ENCODE measurements around the gene ZNF304.
"Not testable (repeated sequence)": the region's sequence is repeated elsewhere in the genome, so short reads cannot be mapped to it uniquely, and the experiment has no call there.

The ZNF304 gene

GRCh38 chr19:57362419-57362818 is 11.3 kb downstream of the ZNF304 start:
- no peak for DNase-seq (ENCODE audit: low spot score)

GRCh38 chr19:57362997-57363687 is 12.1 kb downstream of the ZNF304 start, which contains the start of the genes TRAPPC2B and ZNF547:
TSS of gene TRAPPC2B (plus strand) at chr19:57363551. CDS start at chr19:57364834, 1,283 bp downstream.
TSS of gene ZNF547 (plus strand) at chr19:57363551. CDS start at chr19:57368556, 5,005 bp downstream.
- peak; percentile 98 for DNase-seq (ENCODE audit: low spot score)

GRCh38 chr19:57363688-57364181 is 12.7 kb downstream of the ZNF304 start:
- DNase-seq (ENCODE audit: low spot score) = no peak

DNA sequence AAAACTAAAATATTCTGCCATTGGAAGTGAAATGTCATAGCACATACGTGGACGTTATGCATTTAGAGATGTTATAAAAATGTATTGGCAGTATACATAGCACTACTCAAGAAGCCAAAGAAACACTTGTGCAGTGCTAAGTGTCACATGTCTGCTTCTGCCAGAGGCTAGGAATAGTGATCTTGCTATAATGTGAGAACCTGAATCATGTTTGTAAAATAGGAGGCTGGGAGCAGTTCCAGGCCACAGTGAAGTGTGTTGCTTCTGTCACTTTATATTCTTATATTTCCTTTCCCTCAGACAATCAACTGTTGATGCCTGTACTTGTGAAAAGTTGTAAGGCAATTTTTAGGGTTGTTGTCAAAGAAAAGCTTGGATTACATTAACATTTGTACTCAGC is 15.7 kb downstream of the ZNF304 start:
- no peak for DNase-seq (ENCODE audit: low spot score)

- no peak for DNase-seq (ENCODE audit: low spot score)
These were observed 23.1 kb downstream of the ZNF304 start for GRCh38 chr19:57374179-57374578.

DNA sequence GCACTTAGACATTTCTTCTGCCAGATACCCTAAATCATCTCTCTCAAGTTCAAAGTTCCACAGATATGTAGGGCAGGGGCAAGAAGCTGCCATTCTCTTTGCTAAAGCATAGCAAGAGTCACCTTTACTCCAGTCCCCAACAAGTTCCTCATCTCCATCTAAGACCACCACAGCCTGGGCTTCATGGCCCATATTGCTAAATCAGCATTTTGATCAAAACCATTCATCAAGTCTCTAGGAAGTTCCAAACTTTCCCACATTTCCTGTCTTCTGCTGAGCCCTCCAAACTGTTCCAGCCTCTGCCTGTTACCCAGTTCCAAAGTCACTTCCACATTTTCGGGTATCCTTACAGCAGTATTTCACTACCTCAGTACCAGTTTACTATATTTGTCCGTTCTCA is 23.6 kb downstream of the ZNF304 start:
- DNase-seq (ENCODE audit: low spot score) = not testable (repeated sequence)

- no peak for DNase-seq (ENCODE audit: low spot score)
These were observed 25.1 kb downstream of the ZNF304 start for GRCh38 chr19:57376151-57376550.

GRCh38 chr19:57377498-57378146 is 26.6 kb downstream of the ZNF304 start:
- DNase-seq (ENCODE audit: low spot score) = no peak

GRCh38 chr19:57380923-57381322 is 29.9 kb downstream of the ZNF304 start:
- DNase-seq (ENCODE audit: low spot score) = no peak

- no peak for DNase-seq (ENCODE audit: low spot score)
These were observed 31.9 kb downstream of the ZNF304 start for GRCh38 chr19:57382806-57383488.

DNA sequence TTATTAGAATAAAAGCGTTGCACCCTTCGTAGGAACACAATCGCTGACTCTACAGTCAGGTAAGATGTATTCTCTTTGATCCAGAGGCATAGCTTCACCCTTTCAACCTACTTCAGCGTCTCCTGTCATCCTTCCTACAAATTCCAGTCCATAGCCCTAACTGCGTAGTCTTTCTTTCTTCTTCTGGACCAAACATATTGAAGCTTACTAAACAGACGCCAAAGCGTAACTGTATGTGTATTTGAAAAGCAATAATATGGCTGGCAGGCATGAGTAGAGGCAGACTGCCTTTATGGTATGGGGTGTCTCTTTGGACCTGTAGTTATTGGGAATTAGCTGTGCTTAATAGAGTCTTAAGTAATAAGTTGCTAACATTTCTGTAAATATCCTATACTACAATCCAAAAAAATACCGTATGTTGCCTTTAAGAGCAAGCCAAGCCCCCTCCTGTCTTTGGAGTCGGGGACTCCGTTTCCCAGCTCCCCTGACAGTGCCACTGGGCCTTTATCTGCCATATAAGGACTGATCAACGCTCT is 38.2 kb downstream of the ZNF304 start:
- DNase-seq (ENCODE audit: low spot score) = no peak

- DNase-seq (ENCODE audit: low spot score) = peak; percentile 96
These were observed 38.9 kb downstream of the ZNF304 start, which contains the start of gene ZNF548 for GRCh38 chr19:57389730-57390598. TSS of gene ZNF548 (plus strand) at chr19:57389854. CDS start at chr19:57390100, 246 bp downstream.

GRCh38 chr19:57395710-57396109 is 44.6 kb downstream of the ZNF304 start:
- no peak for DNase-seq (ENCODE audit: low spot score)

GRCh38 chr19:57398868-57399267 is 47.8 kb downstream of the ZNF304 start:
- DNase-seq (ENCODE audit: low spot score) = no peak

DNA sequence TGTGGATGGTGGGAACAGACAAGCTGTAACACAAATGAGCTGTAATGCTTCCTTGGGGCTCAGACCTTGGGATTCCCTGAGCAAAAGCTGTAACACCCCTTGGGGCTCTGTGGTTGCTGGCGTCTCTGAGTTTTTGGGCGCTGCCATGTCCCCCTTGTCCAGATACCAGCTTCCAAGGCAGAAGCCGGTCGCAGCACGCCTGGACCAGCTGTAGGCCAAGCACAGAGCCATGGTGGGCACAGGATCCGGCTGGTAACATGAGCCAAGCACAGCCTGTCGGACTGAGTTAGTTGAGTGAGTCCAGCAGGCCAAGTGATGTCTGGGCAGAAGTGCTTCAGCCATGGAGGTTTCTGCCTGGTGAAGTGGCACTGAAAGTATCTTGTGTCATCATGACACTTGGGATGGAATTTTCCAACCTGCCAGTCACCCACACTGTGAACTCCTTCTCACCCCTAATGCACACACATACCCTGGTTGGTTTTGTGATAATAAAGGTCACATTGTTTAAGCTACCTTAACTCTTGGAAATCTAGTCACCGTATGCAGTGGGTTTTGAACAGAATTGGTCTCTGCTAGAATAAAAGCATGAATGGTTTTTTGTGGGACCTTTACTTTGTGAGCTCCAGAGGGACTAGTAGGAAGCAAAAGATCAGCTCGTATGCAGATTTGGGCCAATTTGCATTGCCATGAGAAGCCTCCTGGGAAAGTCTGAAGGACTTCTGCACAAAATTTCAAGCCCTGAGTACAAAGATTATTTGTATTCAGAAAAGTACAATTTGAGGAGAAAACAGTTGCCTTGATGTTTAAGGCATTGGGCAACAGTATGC is 52.9 kb downstream of the ZNF304 start:
- DNase-seq (ENCODE audit: low spot score) = no peak

GRCh38 chr19:57406516-57407123 is 55.5 kb downstream of the ZNF304 start:
- peak; percentile 70 for DNase-seq (ENCODE audit: low spot score)

Data from CD4-positive, alpha-beta T cell treated with Interleukin-15 for 4 hours (primary cell).